HepG2 (cell line): ENCODE data around the gene ENG. TPM values are rescaled to one million over a fixed set of nuclear protein-coding genes. Genes with fewer than 3 reads are reported as not detected.

Experiments used
- ADNP ChIP-seq: sonication (generic); formaldehyde crosslinking; IDR thresholded peaks from 2 replicates; pipeline ENCODE4 v1.4.0; 2020; ENCODE audit warnings: missing genetic modification reagents
- CHD4 ChIP-seq: fragments of 200-600 bp; sonication (generic); IDR thresholded peaks from 2 replicates; pipeline ENCODE4 v1.7.0; 2017; ENCODE audit warnings: mild to moderate bottlenecking, low read length, borderline replicate concordance
- E2F1 ChIP-seq: sonication (generic); formaldehyde crosslinking; IDR thresholded peaks from 2 replicates; pipeline ENCODE4 v1.5.0; 2020; ENCODE audit warnings: missing genetic modification reagents
- FOXK2 ChIP-seq: fragments of 450-650 bp; IDR thresholded peaks from 2 replicates; pipeline ENCODE4 v1.6.1; 2016
- HHEX ChIP-seq: IDR thresholded peaks from 2 replicates; pipeline ENCODE4 v1.6.1; 2016; ENCODE audit warnings: control low read depth
- NFATC3 ChIP-seq: sonication (generic); formaldehyde crosslinking; IDR thresholded peaks from 2 replicates; pipeline ENCODE4 v1.5.1; 2020; ENCODE audit warnings: mild to moderate bottlenecking, missing genetic modification reagents
- RNF219 ChIP-seq: sonication (generic); formaldehyde crosslinking; IDR thresholded peaks from 2 replicates; pipeline ENCODE4 v1.5.0; 2020; ENCODE audit warnings: mild to moderate bottlenecking, missing genetic modification reagents
- SIN3B ChIP-seq: fragments of 150-350 bp; IDR thresholded peaks from 2 replicates; pipeline ENCODE4 v1.6.1; 2014; ENCODE audit warnings: low read length
- SMC3 ChIP-seq: IDR thresholded peaks from 2 replicates; pipeline ENCODE4 v1.6.1; 2011; ENCODE audit warnings: low read length, improper control_type of control experiment
- TOPORS ChIP-seq: sonication (generic); formaldehyde crosslinking; IDR thresholded peaks from 2 replicates; pipeline ENCODE4 v1.8.0; 2023; ENCODE audit warnings: mild to moderate bottlenecking, missing genetic modification reagents
- ZNF121 ChIP-seq: sonication (generic); formaldehyde crosslinking; IDR thresholded peaks from 2 replicates; pipeline ENCODE4 v1.5.0; 2020; ENCODE audit warnings: mild to moderate bottlenecking, missing genetic modification reagents
- ZNF296 ChIP-seq: sonication (generic); formaldehyde crosslinking; conservative IDR thresholded peaks from 2 replicates; pipeline ENCODE4 v1.5.0; 2020; ENCODE audit warnings: mild to moderate bottlenecking, missing genetic modification reagents
- ZNF337 ChIP-seq: sonication (generic); formaldehyde crosslinking; IDR thresholded peaks from 2 replicates; pipeline ENCODE4 v1.5.1; 2020; ENCODE audit warnings: missing genetic modification reagents, low read depth, mild to moderate bottlenecking, borderline replicate concordance
- ZNF501 ChIP-seq: sonication (generic); formaldehyde crosslinking; IDR thresholded peaks from 2 replicates; pipeline ENCODE4 v1.5.1; 2020; ENCODE audit warnings: mild to moderate bottlenecking, moderate library complexity, missing genetic modification reagents
- ZNF761 ChIP-seq: sonication (generic); formaldehyde crosslinking; conservative IDR thresholded peaks from 2 replicates; pipeline ENCODE4 v1.4.0; 2020; ENCODE audit warnings: mild to moderate bottlenecking, missing genetic modification reagents
- ZNF83 ChIP-seq: sonication (generic); formaldehyde crosslinking; IDR thresholded peaks from 2 replicates; pipeline ENCODE4 v1.4.0; 2020; ENCODE audit warnings: missing genetic modification reagents, mild to moderate bottlenecking, borderline replicate concordance
- ZNF839 ChIP-seq: sonication (generic); formaldehyde crosslinking; IDR thresholded peaks from 2 replicates; pipeline ENCODE4 v1.4.0; 2020; ENCODE audit warnings: missing genetic modification reagents, mild to moderate bottlenecking, borderline replicate concordance
- ZSCAN30 ChIP-seq: sonication (generic); formaldehyde crosslinking; IDR thresholded peaks from 2 replicates; pipeline ENCODE4 v1.5.0; 2020; ENCODE audit warnings: mild to moderate bottlenecking, missing genetic modification reagents
- polyA plus RNA-seq, 8 experiments: library from polyadenylated mRNA; depleted of rRNA in 3 of 8; stranded (reverse) in 7 of 8; unstranded in 1 of 8; fragments of >200 nt; fragmentation: Illumina TruSeq in 4 of 8; extraction: Trizol in 4 of 8; gene quantifications; 2 replicates each; pipeline versions ENCODE4 v1.2.1 to v1.2.3, GENCODE V29; 2011 to 2016; ENCODE audit warnings: low read depth in 4 of 8, missing spikeins in 1 of 8, mixed read lengths in 1 of 8; ENCODE audit not compliant: insufficient read depth in 1 of 8
- total RNA-seq, 5 experiments: library from RNA; depleted of rRNA; stranded (reverse); fragments of >200 nt; fragmentation: Illumina TruSeq; extraction: Trizol; gene quantifications; 2 replicates each; pipeline ENCODE4 v1.2.3, GENCODE V29; 2016; ENCODE audit warnings: low read depth in 1 of 5
- TF ChIP-seq, protein P1 (sequence below): sonication (generic); formaldehyde crosslinking; IDR thresholded peaks from 2 replicates; pipeline ENCODE4 v1.5.0; 2020; ENCODE audit warnings: missing genetic modification reagents, mild to moderate bottlenecking, borderline replicate concordance
- TF ChIP-seq, protein P2 (sequence below): sonication (generic); formaldehyde crosslinking; IDR thresholded peaks from 2 replicates; pipeline ENCODE4 v1.4.0; 2020; ENCODE audit warnings: missing genetic modification reagents
- TF ChIP-seq, protein P3 (sequence below): sonication (generic); formaldehyde crosslinking; IDR thresholded peaks from 2 replicates; pipeline ENCODE4 v1.8.1; 2023; ENCODE audit warnings: mild to moderate bottlenecking, missing genetic modification reagents
- TF ChIP-seq, protein P4 (sequence below): sonication (generic); formaldehyde crosslinking; conservative IDR thresholded peaks from 2 replicates; pipeline ENCODE4 v1.8.0; 2022; ENCODE audit warnings: mild to moderate bottlenecking, moderate library complexity, missing genetic modification reagents

Gene ENG
- total and polyA plus RNA-seq, 2 of the 13 experiments (the other 11 are each of a cell fraction or from before 2014, with no cell fraction given) = 0.02 to 1.1 TPM

DNA sequence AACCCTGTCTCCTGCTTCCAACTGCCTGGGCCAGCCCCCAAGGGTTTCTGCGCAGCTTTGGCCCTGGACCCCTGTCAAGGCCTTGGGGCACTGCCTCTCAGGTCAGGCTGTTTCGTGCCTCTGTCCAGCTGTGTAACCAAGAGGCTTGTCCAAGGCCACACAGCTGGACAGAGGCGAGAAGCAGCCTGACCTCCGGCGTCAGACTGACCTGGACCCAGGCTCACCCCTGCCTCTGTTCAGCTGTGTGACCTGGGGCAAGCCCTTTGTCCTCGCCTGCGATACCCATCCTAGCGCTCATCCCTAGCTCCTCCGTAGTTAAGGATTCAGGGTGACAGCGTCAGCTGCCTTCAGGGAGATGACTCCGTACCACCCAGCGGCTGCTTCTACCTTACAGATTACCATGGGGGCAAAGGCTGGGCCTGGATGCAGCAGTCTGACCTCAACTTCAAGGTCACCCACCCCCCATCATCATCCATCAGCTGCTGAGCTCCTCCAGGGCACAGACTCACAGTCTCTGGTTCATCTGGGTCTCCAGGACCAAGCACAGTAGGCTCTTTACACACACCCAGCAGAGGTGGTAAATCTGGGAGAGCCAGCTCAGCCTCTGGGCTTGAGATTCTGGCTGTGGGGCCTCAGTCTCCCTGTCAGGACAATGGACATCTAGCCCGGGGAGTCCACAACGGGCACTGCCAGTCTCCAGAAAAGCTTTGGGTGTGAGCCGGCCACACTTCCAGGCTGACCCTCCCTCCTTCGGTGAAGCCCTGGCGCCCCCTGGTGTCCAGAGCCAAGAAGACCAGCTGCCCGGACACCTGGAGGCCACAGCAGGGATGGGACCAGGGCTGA lies 15.1 kb upstream of the ENG start (continued):
- no peak for TF ChIP-seq TOPORS (CRISPR knock-in tag)
- TF ChIP-seq E2F1 (CRISPR knock-in tag) = no peak
- TF ChIP-seq, protein P1, sequence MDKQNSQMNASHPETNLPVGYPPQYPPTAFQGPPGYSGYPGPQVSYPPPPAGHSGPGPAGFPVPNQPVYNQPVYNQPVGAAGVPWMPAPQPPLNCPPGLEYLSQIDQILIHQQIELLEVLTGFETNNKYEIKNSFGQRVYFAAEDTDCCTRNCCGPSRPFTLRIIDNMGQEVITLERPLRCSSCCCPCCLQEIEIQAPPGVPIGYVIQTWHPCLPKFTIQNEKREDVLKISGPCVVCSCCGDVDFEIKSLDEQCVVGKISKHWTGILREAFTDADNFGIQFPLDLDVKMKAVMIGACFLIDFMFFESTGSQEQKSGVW (CRISPR knock-in tag) = no peak
- TF ChIP-seq RNF219 = no peak
- no peak for TF ChIP-seq NFATC3
- TF ChIP-seq ZNF337 (CRISPR knock-in tag) = no peak
- TF ChIP-seq CHD4 = 0 out of 2 replicates have a peak, but pooled peaks have one; percentile 34
- TF ChIP-seq, protein P2, sequence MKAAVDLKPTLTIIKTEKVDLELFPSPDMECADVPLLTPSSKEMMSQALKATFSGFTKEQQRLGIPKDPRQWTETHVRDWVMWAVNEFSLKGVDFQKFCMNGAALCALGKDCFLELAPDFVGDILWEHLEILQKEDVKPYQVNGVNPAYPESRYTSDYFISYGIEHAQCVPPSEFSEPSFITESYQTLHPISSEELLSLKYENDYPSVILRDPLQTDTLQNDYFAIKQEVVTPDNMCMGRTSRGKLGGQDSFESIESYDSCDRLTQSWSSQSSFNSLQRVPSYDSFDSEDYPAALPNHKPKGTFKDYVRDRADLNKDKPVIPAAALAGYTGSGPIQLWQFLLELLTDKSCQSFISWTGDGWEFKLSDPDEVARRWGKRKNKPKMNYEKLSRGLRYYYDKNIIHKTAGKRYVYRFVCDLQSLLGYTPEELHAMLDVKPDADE (CRISPR knock-in tag) = no peak
- no peak for TF ChIP-seq ADNP (CRISPR knock-in tag)
- TF ChIP-seq ZNF83 = no peak
- TF ChIP-seq ZNF121 (CRISPR knock-in tag) = no peak
- no peak for TF ChIP-seq FOXK2
- TF ChIP-seq ZNF296 (CRISPR knock-in tag) = no peak
- no peak for TF ChIP-seq ZSCAN30
- TF ChIP-seq SMC3 = peak; percentile 80; the same call in 1 of the 2 replicates
- TF ChIP-seq, protein P3, sequence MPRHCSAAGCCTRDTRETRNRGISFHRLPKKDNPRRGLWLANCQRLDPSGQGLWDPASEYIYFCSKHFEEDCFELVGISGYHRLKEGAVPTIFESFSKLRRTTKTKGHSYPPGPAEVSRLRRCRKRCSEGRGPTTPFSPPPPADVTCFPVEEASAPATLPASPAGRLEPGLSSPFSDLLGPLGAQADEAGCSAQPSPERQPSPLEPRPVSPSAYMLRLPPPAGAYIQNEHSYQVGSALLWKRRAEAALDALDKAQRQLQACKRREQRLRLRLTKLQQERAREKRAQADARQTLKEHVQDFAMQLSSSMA (CRISPR knock-in tag) = no peak
- no peak for TF ChIP-seq ZNF761
- peak; percentile 54 for TF ChIP-seq ZNF501 (CRISPR knock-in tag)
- TF ChIP-seq, protein P4, sequence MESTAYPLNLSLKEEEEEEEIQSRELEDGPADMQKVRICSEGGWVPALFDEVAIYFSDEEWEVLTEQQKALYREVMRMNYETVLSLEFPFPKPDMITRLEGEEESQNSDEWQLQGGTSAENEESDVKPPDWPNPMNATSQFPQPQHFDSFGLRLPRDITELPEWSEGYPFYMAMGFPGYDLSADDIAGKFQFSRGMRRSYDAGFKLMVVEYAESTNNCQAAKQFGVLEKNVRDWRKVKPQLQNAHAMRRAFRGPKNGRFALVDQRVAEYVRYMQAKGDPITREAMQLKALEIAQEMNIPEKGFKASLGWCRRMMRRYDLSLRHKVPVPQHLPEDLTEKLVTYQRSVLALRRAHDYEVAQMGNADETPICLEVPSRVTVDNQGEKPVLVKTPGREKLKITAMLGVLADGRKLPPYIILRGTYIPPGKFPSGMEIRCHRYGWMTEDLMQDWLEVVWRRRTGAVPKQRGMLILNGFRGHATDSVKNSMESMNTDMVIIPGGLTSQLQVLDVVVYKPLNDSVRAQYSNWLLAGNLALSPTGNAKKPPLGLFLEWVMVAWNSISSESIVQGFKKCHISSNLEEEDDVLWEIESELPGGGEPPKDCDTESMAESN (CRISPR knock-in tag) = 0 out of 2 replicates have a peak, but pooled peaks have one; percentile 27
- no peak for TF ChIP-seq SIN3B
- TF ChIP-seq HHEX = no peak
- no peak for TF ChIP-seq ZNF839
